DMS153 treated with DMSO at 0.1 percent for 48 hours (cell line): ENCODE results near the gene UNKL.

ENCODE experiments used
- DNase-seq: peaks from one replicate; lab custom pipeline; 2025; ENCODE audit not compliant: unreplicated experiment; lab: John Stamatoyannopoulos, UW

The UNKL gene

GRCh38 chr16:1432388-1433262 is 18.1 kb upstream of the UNKL start:
- DNase-seq, result no peak

GRCh38 chr16:1431497-1432270 is 17.2 kb upstream of the UNKL start:
- no peak for DNase-seq

GRCh38 chr16:1430759-1431496 is 16.4 kb upstream of the UNKL start, which contains the start of gene PERCC1:
Gene PERCC1, plus strand, starts transcription at chr16:1431078. Its CDS starts 1,516 bp downstream, at chr16:1432594.
- peak; percentile 54 for DNase-seq

DNA sequence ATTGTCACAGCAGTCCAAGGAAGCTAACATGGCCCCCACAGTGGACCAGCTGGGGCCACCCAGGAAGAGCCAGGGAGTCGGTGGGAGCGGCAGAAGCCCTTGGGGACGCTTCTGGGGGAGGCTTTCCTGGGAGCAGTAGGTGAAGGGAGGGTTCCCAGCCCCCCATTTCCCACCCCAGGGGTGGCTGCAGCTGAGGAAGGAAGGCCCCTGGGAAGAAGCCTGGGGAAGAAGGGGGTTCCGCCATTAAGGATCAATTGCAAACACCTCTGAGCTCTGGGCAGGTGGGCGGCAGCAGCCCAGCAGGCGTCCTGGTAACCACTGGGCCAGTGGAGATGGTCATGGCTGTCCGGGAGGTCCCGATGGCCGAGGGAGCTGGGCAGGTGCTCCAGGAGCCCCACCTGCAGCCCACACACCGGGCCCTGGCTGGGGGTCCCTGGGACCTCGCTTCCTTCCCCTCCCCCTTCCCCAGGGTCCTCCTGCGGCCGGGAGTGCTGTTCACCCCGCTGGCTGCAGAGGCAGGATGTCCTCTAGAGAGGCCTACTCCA is 15.8 kb upstream of the UNKL start:
- DNase-seq, result no peak

DNA sequence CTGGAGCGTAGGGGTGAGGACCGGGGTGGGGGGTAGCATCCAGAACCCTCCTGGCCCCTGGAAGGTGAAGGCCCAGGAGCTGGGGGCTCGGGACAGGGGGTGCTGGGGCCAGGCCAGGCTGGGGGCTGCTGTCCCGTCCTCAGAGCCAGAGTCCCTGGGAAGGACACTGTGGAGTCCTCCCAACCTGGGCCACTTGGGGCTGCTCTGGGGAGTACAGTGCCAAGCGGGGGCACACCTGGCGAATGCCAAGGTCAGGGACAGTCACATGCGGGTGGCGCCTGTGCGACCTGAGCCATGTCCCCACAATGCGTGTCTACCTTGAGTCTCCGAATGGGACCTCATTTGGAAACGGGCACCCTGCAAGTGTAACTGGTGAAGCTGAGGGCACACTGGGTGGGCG is 15.1 kb upstream of the UNKL start:
- DNase-seq, result no peak

DNA sequence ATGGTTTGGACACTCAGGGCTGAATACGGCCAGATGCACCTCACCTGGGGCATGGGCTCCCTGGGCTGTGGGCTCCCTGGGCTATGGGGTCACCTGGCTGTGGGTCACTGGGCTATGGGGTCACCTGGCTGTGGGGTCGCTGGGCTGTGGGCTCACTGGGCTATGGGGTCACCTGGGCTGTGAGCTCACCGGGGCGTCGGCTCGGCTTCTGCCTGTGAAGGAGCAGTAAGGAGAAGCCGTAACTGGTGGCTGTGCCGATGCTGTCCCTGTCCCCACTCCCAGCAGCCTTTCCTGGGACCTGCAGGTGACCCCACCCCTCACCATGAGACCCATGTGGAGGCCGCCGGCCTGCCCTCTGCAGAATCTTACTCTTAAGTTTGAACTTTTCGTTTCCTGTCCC is 14.5 kb upstream of the UNKL start:
- DNase-seq, result no peak

GRCh38 chr16:1428511-1428910 is 14.0 kb upstream of the UNKL start:
- no peak for DNase-seq

DNA sequence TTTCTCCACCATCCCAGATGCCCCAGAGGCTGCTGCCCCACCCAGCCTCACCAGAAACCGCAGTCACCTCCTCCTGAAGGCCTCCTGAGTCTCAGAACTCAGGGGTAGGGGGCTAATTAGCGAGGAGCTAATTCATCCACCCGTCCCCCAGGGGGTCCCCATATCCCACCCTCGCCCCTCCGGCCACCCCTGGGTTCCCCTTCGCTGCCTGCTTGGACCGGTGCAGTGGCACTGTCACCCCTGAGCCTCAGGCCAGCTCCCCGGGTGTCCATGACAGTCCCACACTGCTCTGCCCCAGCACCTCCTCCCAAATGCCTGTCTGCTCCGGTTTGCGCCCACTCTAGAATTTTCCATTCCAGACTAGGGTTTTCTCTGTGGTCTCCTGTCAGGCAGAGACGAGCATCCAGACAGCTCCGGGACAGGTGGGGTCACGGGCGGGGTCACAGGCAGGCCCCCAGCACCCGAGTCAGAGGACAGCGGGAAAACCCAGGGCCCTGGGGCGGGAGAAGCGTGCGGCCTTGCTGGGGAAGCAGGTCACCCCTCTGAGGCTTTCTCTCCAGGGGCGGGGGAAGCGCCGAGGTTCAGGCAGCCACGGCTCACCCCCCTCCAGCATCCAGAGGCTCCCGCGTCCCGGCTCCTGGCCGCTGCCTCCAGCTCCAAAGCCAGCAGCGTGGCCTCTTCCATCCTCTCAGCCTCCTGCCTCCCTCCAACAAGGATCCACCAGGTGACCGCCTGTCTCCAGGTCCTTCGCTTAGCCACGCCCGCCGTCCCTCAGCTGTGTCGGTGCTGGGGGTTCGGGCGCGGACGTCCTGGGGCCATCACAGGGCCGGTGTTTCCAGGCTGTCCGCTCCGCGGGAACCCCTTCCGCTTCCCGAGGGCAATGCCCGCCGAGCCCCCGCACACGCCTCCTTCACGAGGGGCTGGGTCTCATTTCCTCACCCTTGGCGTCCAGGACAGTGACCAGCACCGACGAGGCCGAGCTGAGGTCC is 13.3 kb upstream of the UNKL start:
- DNase-seq, result no peak

- DNase-seq, result peak; percentile 31
These were observed 12.4 kb upstream of the UNKL start for GRCh38 chr16:1426734-1427471.

DNA sequence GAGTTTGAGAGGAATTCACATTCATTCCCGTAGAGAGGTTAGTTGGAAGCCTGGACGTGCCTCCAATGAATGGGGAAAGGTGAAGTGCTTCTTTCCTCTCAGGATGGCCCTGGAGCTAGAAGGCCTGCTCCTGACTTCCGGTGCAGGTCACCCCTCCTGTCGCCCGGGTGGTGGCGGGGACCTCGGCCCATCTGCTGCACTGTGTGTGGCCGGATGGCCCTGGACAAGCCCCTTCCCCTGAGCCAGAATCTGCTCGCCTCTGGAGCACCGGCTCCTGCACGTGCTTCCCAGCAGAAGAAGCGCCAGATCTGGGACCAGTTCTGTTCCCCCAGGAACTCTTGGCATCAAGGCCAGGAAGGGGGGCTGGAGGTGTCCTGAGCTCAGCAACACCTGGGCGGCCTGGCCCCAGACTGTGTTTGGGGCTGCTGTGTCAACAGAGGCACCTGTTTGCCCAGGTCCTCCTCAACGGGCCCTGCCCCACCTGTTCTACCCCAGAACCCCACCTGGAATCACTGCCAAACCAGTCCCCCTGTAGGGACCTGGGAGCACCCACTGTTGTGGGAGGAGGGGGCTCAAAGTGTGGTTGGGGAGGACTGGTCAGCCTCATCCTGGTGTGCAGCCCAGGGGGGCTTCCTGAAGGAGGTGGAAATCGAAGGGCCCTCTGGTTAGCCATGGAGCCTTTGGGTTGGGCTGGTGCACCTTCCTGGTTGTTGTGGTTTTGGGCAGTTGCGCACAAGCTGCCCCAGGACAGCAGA is 11.3 kb upstream of the UNKL start:
- DNase-seq, result no peak

DNA sequence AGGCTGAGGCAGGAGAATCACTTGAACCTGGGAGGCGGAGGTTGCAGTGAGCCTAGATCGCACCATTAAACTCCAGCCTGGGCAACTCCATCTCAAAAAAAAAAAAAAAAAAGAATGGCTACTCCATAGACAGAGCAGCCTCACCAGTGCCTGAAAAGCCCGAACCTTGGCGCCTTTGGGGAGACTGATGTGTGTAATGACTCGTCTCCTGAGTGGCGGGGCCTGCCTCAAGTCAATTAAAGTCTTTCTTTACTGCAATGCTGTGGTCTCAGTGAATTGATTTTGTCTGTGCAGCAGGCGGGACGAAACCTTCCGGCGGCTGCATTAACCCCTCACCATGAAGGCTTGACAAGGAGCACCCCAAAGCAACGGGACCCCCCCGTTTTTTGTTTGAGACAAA is 9.5 kb upstream of the UNKL start:
- DNase-seq, result no peak

DNA sequence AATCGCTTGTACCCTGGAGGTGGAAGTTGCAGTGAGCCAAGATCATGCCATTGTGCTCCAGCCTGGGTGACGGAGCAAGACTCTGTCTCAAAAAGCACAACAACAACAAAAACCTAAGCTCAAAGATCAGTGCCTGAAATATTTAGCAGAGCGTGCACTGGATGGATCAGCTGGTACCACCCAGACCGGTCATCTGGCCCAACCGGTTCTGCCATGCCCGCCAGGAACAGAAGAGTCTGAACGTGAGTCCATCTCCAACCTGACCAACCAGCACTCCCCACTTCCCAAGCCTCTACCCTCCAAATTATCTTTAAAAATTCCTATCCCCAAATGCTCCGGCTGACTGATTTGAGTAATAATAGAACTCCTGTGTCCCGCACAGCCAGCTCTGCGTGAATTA is 7.6 kb upstream of the UNKL start:
- no peak for DNase-seq

DNA sequence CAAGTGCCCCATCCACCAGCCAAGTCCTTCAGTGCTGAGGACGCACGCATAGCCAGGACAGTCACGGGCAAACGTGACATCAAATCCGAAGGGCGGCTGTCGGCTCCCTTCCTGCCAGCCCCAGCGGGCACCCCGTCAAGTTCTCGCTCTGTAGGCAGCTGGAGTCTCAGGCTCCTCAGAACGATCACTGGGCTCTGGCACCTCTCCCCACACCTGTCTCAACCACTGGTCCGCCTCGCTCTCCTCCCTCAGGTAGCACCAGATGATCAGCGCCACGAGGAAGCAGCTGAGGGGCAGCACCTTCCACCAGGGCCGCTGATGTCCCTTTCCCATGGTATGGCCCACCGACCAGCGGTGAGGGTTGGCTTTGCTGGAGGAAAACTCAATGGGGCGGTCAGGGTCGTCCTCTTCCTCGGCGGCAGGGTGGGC is 5.6 kb upstream of the UNKL start:
- DNase-seq, result no peak

DNA sequence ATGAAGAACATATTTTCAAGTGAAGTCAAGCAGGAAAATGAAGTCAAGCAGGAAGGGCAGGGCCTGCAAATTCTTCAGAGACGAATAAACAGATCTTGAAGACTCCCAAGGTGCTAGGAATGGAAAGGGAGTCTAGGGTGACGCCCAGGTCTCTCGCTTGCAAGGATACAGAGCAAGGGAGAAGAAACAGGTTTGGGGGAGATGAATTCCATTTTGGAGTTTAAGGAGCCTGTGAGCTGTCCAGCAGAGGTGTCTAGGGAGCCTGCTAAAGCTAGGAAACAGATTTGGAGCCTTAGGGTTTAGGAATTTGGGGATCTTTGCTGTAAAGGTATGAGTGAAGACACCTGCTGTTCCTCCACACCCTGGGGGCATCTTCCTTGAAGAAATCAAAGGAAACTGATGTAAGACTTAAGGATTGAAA is 2.0 kb upstream of the UNKL start:
- no peak for DNase-seq

DNA sequence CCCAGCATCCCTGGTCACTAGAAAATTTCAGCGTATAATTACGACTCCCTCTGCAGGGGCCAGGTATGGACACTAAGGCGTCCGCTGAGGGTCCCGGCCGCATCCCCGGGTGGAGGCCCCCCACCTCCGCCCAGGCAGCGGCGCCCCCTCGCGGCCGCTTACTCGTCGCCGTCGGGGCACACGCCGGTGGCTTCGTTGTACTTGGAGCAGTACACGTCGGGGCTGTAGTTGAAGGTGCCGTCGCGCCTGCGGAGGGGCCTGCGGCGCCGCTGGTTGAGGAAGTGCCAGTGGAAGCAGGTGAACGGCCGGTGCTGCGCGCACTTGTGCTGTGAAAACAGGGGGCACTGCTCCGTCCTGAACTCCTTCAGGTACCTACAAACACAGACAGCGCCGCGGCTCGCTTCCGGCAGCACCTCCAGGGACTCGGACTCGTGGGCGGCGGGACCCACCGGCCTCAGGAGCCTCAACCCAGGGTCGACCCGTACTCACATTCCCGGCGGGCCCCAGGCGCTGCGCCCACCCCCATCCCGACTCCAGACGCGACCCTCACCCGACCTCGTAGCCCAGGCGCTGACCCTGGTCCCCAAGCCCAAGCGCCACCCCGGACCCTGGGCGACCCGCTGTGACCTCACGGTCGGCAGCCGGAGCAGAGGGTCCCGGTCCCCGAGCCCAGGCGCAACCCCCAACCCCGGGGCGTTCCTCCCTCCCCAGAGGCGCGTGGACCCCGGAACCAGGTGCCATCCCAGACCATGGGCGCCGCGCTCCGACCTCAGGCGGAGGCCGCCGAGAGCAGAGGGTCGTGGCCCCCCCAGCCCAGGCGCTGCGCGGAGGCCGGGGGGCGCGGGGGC is 596 bp downstream of the UNKL start:
- no peak for DNase-seq

GRCh38 chr16:1412847-1413246 is 1.7 kb downstream of the UNKL start:
- DNase-seq, result no peak

- DNase-seq, result peak; percentile 69
These were observed 6.2 kb downstream of the UNKL start for GRCh38 chr16:1408171-1408837.
